ENCODE measurements around the gene ABCC1.
"Not testable (repeated sequence)": the region's sequence is repeated elsewhere in the genome, so short reads cannot be mapped to it uniquely, and the experiment has no call there.

Gene ABCC1

GRCh38 chr16:15911198-15911597 lies 38.2 kb upstream of the ABCC1 start:
- no peak for TF ChIP-seq CTCF (IDR thresholded peaks at IDR 0.05; ENCODE audit: control insufficient read depth, extremely low read depth, insufficient read depth)
- no peak overlapping the region for H3K4me3 ChIP-seq (ENCODE audit: low read depth, low read length)
- no peak for DNase-seq (ENCODE audit: low read depth)

- no peak for TF ChIP-seq CTCF (IDR thresholded peaks at IDR 0.05; ENCODE audit: control insufficient read depth, extremely low read depth, insufficient read depth)
- no peak for DNase-seq (ENCODE audit: low read depth)
- H3K4me3 ChIP-seq (ENCODE audit: low read depth, low read length) = no peak overlapping the region
Measured at GRCh38 chr16:15913046-15913698, 36.2 kb upstream of the ABCC1 start.

GRCh38 chr16:15915555-15916081 lies 33.8 kb upstream of the ABCC1 start:
- no peak for DNase-seq (ENCODE audit: low read depth)
- H3K4me3 ChIP-seq (ENCODE audit: low read depth, low read length) = no peak overlapping the region
- no peak for TF ChIP-seq CTCF (IDR thresholded peaks at IDR 0.05; ENCODE audit: control insufficient read depth, extremely low read depth, insufficient read depth)

GRCh38 chr16:15916323-15916722 lies 33.1 kb upstream of the ABCC1 start:
- H3K4me3 ChIP-seq (ENCODE audit: low read depth, low read length) = no peak overlapping the region
- no peak for TF ChIP-seq CTCF (IDR thresholded peaks at IDR 0.05; ENCODE audit: control insufficient read depth, extremely low read depth, insufficient read depth)
- no peak for DNase-seq (ENCODE audit: low read depth)

- not testable (repeated sequence) for DNase-seq (ENCODE audit: low read depth); H3K4me3 ChIP-seq (ENCODE audit: low read depth, low read length)
Measured at GRCh38 chr16:15918314-15918713, 31.1 kb upstream of the ABCC1 start.

- no peak overlapping the region for H3K4me3 ChIP-seq (ENCODE audit: low read depth, low read length)
- DNase-seq (ENCODE audit: low read depth) = no peak
Measured at GRCh38 chr16:15919331-15919730, 30.1 kb upstream of the ABCC1 start.

GRCh38 chr16:15924996-15925395 lies 24.4 kb upstream of the ABCC1 start:
- no peak for DNase-seq (ENCODE audit: low read depth)
- TF ChIP-seq CTCF (IDR thresholded peaks at IDR 0.05; ENCODE audit: control insufficient read depth, extremely low read depth, insufficient read depth) = no peak
- no peak overlapping the region for H3K4me3 ChIP-seq (ENCODE audit: low read depth, low read length)

More at GRCh38 chr16:15919331-15919730, 30.1 kb upstream of the ABCC1 start:
- TF ChIP-seq CTCF (IDR thresholded peaks at IDR 0.05; ENCODE audit: control insufficient read depth, extremely low read depth, insufficient read depth) = no peak
